CD4-positive, CD25-positive, alpha-beta regulatory T cell (primary cell): ENCODE results near the gene PADI4. TPM values are rescaled to one million over a fixed set of nuclear protein-coding genes. Genes with fewer than 3 reads are reported as not detected.

ENCODE experiments used
- ATAC-seq, 2 donors: fragments of 150-1000 bp; cut with Tn5 transposase; one replicate each; pipeline ENCODE4 v1.10.0; 2021; ENCODE audit warnings: low read depth in 2 of 2, moderate number of reproducible peaks in 2 of 2, moderate library complexity in 1 of 2
- DNase-seq, 3 donors: peaks; one replicate each; pipeline versions ENCODE4 v3.0.0 to v3.0.0-alpha.2; 2012 to 2022; ENCODE audit warnings: mixed read lengths in 1 of 3
- H3K27ac ChIP-seq: one replicate; pipeline ENCODE4 v1.7.0; 2013; ENCODE audit warnings: mild to moderate bottlenecking, low read length; ENCODE audit not compliant: insufficient read depth, poor library complexity, severe bottlenecking
- H3K27me3 ChIP-seq: one replicate; pipeline ENCODE4 v1.7.0; 2013; ENCODE audit warnings: low read length; ENCODE audit not compliant: control insufficient read depth, insufficient read depth
- H3K36me3 ChIP-seq: one replicate; pipeline ENCODE4 v1.7.0; 2013; ENCODE audit warnings: mild to moderate bottlenecking, low read length, moderate library complexity; ENCODE audit not compliant: control insufficient read depth, insufficient read depth
- H3K4me1 ChIP-seq: 2 replicates; pipeline ENCODE4 v1.7.0; 2013; ENCODE audit warnings: mild to moderate bottlenecking, low read length; ENCODE audit not compliant: insufficient read depth, control insufficient read depth, poor library complexity, severe bottlenecking
- H3K4me3 ChIP-seq: one replicate; pipeline ENCODE4 v1.7.0; 2013; ENCODE audit warnings: low read depth, mild to moderate bottlenecking, low read length, moderate library complexity
- H3K9me3 ChIP-seq, 2 experiments: 1 replicate in 1 of 2; 2 replicates in 1 of 2; pipeline ENCODE4 v1.7.0; 2013; ENCODE audit warnings: low read length in 2 of 2, mild to moderate bottlenecking in 1 of 2, moderate library complexity in 1 of 2; ENCODE audit not compliant: control insufficient read depth in 2 of 2
- H3K27ac Mint-ChIP-seq, 3 donors: one replicate each; pipeline ENCODE4 v1.8.0; 2020 to 2022; ENCODE audit warnings: mild to moderate bottlenecking in 3 of 3, mixed read lengths in 3 of 3, moderate library complexity in 2 of 3
- H3K27me3 Mint-ChIP-seq: one replicate; pipeline ENCODE4 v1.8.0; 2022; ENCODE audit warnings: mild to moderate bottlenecking, mixed read lengths
- H3K36me3 Mint-ChIP-seq: one replicate; pipeline ENCODE4 v1.8.0; 2020; ENCODE audit warnings: mixed read lengths
- H3K4me1 Mint-ChIP-seq, 4 donors: one replicate each; pipeline ENCODE4 v1.8.0; 2020 to 2022; ENCODE audit warnings: mixed read lengths in 4 of 4, mild to moderate bottlenecking in 1 of 4
- H3K4me3 Mint-ChIP-seq, 4 donors: one replicate each; pipeline ENCODE4 v1.8.0; 2020 to 2022; ENCODE audit warnings: mild to moderate bottlenecking in 4 of 4, mixed read lengths in 4 of 4, moderate library complexity in 3 of 4
- H3K9me3 Mint-ChIP-seq, 7 donors: one replicate each; pipeline ENCODE4 v1.8.0; 2020 to 2022; ENCODE audit warnings: mixed read lengths in 7 of 7, mild to moderate bottlenecking in 3 of 7, moderate library complexity in 2 of 7
- polyA plus RNA-seq, 4 donors: library from polyadenylated mRNA; unstranded; fragments of 300-500 nt; fragmentation: Illumina TruSeq; gene quantifications; one replicate each; pipeline ENCODE4 v1.2.3, GENCODE V29; 2021
- total RNA-seq: library from RNA; stranded (reverse); gene quantifications from one replicate; pipeline ENCODE4 v1.2.3, GENCODE V29; 2022

PADI4 gene
- total and polyA plus RNA-seq, 5 donors from 2014 or later: 0.81 to 1.6 (median 1.5) TPM

- ATAC-seq: no peak
- Histone ChIP-seq H3K4me1 (no peaks in the 10 kb centered on the region), H3K9me3 (no peaks in the 10 kb centered on the region), H3K27ac (no peak overlapping the region), H3K36me3 (no peaks in the 10 kb centered on the region), H3K27me3 (no peaks in the 10 kb centered on the region), H3K4me3 (no peak overlapping the region)
- Mint-ChIP-seq H3K36me3 (no peaks in the 10 kb centered on the region), H3K4me3 (no peak overlapping the region), H3K27ac (no peak overlapping the region), H3K27me3 (peaks cover 8% of the 10 kb centered on the region), H3K9me3 (peaks cover 0 to 1% (median 0%) of the 10 kb centered on the region in 7 donors), H3K4me1 (peaks cover 0 to 2% (median 0%) of the 10 kb centered on the region in 4 donors)
- DNase-seq: no peak
These were observed 596 bp downstream of the PADI4 start for GRCh38 chr1:17308593-17308992.

- Mint-ChIP-seq H3K4me3 (no peak overlapping the region), H3K36me3 (no peaks in the 10 kb centered on the region), H3K4me1 (peaks cover 0 to 2% (median 0%) of the 10 kb centered on the region in 4 donors), H3K9me3 (peaks cover 0 to 1% (median 0%) of the 10 kb centered on the region in 7 donors), H3K27me3 (peaks cover 8% of the 10 kb centered on the region), H3K27ac (no peak overlapping the region)
- no peak overlapping the region for H3K27ac ChIP-seq
- no peak overlapping the region for H3K4me3 ChIP-seq
- DNase-seq: no peak
- no peaks in the 10 kb centered on the region for H3K4me1 ChIP-seq
- H3K27me3 ChIP-seq: no peaks in the 10 kb centered on the region
- no peaks in the 10 kb centered on the region for H3K36me3 ChIP-seq
- ATAC-seq: no peak
- no peaks in the 10 kb centered on the region for H3K9me3 ChIP-seq
These were observed 1.6 kb downstream of the PADI4 start for GRCh38 chr1:17309426-17310067.

GRCh38 chr1:17310068-17310640 lies 2.2 kb downstream of the PADI4 start:
- Mint-ChIP-seq H3K4me3 (no peak overlapping the region), H3K27me3 (peaks cover 8% of the 10 kb centered on the region), H3K27ac (no peak overlapping the region), H3K9me3 (peaks cover 0 to 1% (median 0%) of the 10 kb centered on the region in 7 donors), H3K4me1 (peaks cover 0 to 2% (median 0%) of the 10 kb centered on the region in 4 donors), H3K36me3 (no peaks in the 10 kb centered on the region)
- no peak overlapping the region for H3K27ac ChIP-seq
- no peaks in the 10 kb centered on the region for H3K27me3 ChIP-seq
- ATAC-seq: no peak
- no peaks in the 10 kb centered on the region for H3K36me3 ChIP-seq
- no peaks in the 10 kb centered on the region for H3K4me1 ChIP-seq
- no peaks in the 10 kb centered on the region for H3K9me3 ChIP-seq
- no peak overlapping the region for H3K4me3 ChIP-seq
- no peak for DNase-seq

- Mint-ChIP-seq H3K27me3 (peaks cover 13% of the 10 kb centered on the region), H3K27ac (no peak overlapping the region), H3K4me1 (peaks cover 0 to 2% (median 0%) of the 10 kb centered on the region in 4 donors), H3K9me3 (peaks cover 0 to 1% (median 0%) of the 10 kb centered on the region in 7 donors), H3K4me3 (no peak overlapping the region), H3K36me3 (no peaks in the 10 kb centered on the region)
- no peaks in the 10 kb centered on the region for H3K36me3 ChIP-seq
- H3K9me3 ChIP-seq: no peaks in the 10 kb centered on the region
- H3K4me3 ChIP-seq: no peak overlapping the region
- H3K4me1 ChIP-seq: no peaks in the 10 kb centered on the region
- DNase-seq (no peak), ATAC-seq (no peak)
- no peaks in the 10 kb centered on the region for H3K27me3 ChIP-seq
- H3K27ac ChIP-seq: no peak overlapping the region
These were observed 5.7 kb downstream of the PADI4 start for GRCh38 chr1:17313530-17314309.

- H3K36me3 Mint-ChIP-seq: no peaks in the 10 kb centered on the region
- Histone ChIP-seq H3K27me3 (no peaks in the 10 kb centered on the region), H3K9me3 (no peaks in the 10 kb centered on the region), H3K4me1 (no peaks in the 10 kb centered on the region), H3K27ac (no peak overlapping the region), H3K36me3 (no peaks in the 10 kb centered on the region), H3K4me3 (no peak overlapping the region)
- no peak overlapping the region for H3K4me3 Mint-ChIP-seq
- H3K9me3 Mint-ChIP-seq: peaks cover 0 to 1% (median 0%) of the 10 kb centered on the region in 7 donors
- peaks cover 13% of the 10 kb centered on the region for H3K27me3 Mint-ChIP-seq
- DNase-seq (no peak), ATAC-seq (no peak)
- H3K4me1 Mint-ChIP-seq: peaks cover 0 to 2% (median 0%) of the 10 kb centered on the region in 4 donors
- H3K27ac Mint-ChIP-seq: no peak overlapping the region
These were observed 6.5 kb downstream of the PADI4 start for GRCh38 chr1:17314491-17314971.

- Histone ChIP-seq H3K36me3 (no peaks in the 10 kb centered on the region), H3K27ac (no peak overlapping the region), H3K4me3 (no peak overlapping the region), H3K4me1 (no peaks in the 10 kb centered on the region), H3K27me3 (no peaks in the 10 kb centered on the region), H3K9me3 (no peaks in the 10 kb centered on the region)
- H3K27me3 Mint-ChIP-seq: peaks cover 13% of the 10 kb centered on the region
- H3K9me3 Mint-ChIP-seq: peaks cover 0 to 1% (median 0%) of the 10 kb centered on the region in 7 donors
- peak overlapping the region in 1 of 4 donors; percentile 47 for H3K4me3 Mint-ChIP-seq
- no peak overlapping the region for H3K27ac Mint-ChIP-seq
- H3K4me1 Mint-ChIP-seq: peaks cover 0 to 2% (median 0%) of the 10 kb centered on the region in 4 donors
- DNase-seq (no peak), ATAC-seq (no peak)
- no peaks in the 10 kb centered on the region for H3K36me3 Mint-ChIP-seq
These were observed 7.6 kb downstream of the PADI4 start for GRCh38 chr1:17315542-17316130.

- Histone ChIP-seq H3K9me3 (no peaks in the 10 kb centered on the region), H3K4me1 (no peaks in the 10 kb centered on the region)
These were observed 8.7 kb downstream of the PADI4 start for GRCh38 chr1:17316704-17317103.

More at GRCh38 chr1:17316704-17317103, 8.7 kb downstream of the PADI4 start:
- no peaks in the 10 kb centered on the region for H3K36me3 ChIP-seq
- H3K9me3 Mint-ChIP-seq: peaks cover 0 to 3% (median 0%) of the 10 kb centered on the region in 7 donors
- no peak overlapping the region for H3K27ac Mint-ChIP-seq
- H3K27ac ChIP-seq: no peak overlapping the region
- H3K27me3 ChIP-seq: no peaks in the 10 kb centered on the region
- no peak overlapping the region for H3K4me3 Mint-ChIP-seq
- no peak overlapping the region for H3K4me3 ChIP-seq
- peaks cover 0 to 2% (median 0%) of the 10 kb centered on the region in 4 donors for H3K4me1 Mint-ChIP-seq
- no peaks in the 10 kb centered on the region for H3K36me3 Mint-ChIP-seq
- ATAC-seq (no peak), DNase-seq (no peak)
- H3K27me3 Mint-ChIP-seq: peaks cover 17% of the 10 kb centered on the region
